Measurements from ENCODE around the gene MAGEA8.
"Not testable (repeated sequence)": the region's sequence is repeated elsewhere in the genome, so short reads cannot be mapped to it uniquely, and the experiment has no call there.

The MAGEA8 gene

DNA sequence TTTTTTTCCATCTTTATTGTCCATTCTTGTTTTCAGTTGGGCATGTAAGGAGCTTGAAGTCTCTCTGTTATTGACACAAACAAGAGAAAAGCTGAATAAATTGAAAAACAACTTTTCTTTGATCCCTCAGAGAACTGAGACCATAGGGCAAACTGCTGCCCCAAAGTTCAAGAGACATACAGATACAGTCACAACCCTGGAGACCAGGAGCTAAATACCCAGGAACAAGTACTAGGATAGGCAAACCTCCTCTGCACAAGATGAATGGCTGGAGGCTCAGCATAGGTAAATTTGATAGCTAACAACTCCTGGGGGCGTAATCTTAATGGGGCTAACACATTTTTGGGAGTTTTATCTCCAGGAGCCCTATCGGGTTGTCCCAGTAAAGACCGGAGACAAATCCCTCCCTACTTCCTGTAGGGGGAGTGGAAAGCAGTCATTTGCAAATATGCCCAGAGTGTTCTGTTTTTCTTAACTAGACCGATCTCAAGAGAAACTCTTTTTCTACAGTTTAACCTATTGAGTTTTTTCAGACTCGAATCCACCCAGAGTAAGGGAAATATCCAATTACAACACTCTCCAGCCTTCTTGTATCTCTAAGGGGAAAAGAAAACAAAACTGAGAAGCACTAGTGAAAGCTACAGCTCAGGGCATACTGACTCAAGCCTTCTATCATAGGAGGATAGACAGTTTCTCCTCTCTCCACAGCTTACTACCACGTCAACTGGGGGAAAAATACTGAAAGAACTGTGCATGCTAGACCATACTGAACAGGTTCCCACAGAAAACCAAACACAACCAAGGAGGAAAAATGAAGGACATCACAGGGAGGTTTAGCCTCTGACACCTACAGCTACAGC, 23.1 kb downstream of the MAGEA8 start:
- DNase-seq (ENCODE audit: low read depth, low spot score) = peak; percentile 44

DNA sequence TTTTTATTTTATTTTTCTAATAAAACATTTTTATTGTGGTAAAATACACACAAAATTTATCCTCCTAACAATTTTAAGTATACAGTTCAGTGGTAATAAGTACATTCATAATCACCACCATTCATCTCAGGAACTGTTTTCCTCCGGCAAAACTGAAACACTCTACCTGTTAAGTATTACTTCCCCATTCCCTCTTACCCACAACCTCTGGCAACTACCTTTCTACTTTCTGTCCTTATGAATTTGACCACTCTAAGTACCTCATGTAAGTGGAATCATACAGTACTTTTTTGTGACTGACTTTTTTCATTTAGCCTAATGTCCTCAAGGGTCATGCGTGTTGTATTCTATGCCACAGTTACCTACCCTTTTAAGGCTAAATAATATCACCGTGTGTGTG, 27.3 kb downstream of the MAGEA8 start:
- no peak for DNase-seq (ENCODE audit: low read depth, low spot score)

DNA sequence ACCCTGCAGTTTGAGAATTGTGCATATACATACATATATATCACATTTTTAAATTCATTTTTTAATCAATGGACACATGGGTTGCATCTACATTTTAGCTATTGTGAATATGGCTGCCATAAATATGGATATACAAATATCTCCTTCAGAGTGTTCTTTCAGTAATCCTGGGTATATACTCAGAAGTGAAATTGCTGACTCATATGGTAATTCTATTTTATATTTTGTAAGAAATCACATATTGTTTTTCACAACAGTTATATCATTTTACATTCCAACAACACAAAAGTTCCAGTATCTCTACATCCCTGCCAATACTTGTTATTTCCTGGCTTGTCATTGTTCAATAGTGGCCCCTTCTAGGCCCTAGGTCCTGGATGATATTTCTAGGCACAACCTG, 27.7 kb downstream of the MAGEA8 start:
- no peak for DNase-seq (ENCODE audit: low read depth, low spot score)

DNA sequence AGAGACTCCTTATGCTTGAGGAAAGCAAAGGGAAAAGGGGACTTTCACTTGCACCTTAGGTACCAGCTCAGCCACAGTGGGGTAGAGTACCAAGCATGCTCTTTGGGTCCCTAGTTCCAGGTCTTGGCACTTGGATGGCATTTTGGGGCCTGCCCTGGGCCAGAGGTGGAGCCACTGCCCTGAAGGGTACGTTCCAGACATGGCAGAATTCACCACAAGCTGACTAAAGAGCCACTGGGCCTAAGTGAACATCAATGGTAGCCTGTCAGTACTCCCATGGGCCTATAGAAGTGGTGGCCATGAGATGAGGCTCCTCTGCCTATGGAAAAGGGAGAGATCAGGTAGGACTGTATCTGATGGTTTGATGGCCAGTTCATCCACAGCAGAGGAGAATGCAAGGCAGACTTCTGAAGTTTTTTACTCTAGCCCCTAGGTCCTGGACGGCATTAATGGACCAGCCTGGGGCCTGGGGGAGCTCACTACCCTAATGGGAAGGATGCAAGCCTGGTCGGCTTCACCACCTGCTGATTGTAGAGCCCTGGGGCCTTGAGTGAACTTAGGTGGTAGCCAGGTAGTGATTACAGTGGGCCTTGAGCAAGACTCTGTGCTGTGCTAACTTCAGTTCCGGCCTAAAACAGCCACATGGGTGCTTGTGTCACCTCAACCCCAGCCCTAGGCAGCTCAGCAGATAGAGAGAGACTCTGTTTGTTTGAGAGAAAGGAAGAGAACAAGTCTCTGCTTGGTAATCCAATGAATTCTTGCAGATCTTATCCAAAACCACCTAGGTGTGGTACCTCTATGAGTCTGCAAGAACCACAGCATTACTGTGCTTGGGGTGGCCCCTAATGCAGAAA, 28.6 kb downstream of the MAGEA8 start:
- DNase-seq (ENCODE audit: low read depth, low spot score) = peak; percentile 22

DNA sequence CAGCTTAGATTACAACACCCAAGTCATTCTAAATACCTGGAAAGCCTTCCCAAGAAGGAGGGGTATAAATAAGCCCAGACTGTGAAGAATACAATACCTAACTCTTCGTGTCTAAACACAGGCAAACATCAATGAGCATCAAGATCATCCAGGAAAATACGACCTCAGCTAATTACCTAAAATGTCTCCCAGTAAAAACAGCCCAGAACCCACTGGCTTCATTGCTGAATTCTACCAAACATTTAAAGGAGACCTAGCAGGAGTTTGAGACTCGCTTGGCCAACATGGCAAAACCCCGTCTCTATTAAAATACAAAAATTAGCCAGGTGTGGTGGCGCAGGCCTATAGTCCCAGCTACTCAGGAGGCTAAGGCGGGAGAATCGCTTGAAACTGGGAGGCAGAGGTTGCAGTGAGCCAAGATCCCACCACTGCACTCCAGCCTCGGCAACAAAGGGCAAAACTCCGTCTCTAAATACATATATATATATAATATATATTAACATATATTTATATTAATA, 29.3 kb downstream of the MAGEA8 start:
- peak; percentile 33 for DNase-seq (ENCODE audit: low read depth, low spot score)

DNA sequence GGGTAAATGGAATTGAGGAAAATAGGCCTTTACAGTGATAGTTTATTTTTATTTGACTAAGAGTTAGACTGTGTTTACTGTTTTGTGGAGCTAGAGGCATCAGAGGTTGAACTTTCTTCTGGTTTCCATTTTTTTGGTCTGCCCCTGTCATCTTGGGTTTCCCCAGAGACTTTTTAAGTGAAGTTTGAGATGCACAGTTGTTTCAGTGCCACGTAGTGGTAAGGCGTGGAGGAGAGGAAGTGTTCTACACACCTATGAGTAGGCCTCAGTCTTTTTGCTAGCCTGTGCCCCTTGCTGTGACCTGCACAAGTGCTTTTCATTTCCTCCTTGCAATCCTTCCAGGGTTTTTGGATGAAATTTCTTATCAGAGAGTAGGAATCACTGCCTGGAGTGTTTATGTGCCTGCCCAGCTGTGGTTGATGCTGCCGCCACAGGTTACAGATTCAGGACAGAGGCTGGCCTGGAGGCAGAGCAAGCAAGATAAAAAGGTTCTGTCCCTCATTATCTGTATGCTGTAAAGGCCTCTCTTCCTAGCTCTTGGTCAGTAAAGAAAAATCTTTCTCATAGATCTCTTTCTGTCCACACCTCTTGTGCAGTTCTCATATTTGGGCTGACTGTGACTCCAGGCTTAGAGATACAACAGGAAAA, 35.9 kb downstream of the MAGEA8 start:
- DNase-seq (ENCODE audit: low read depth, low spot score) = peak; percentile 33

DNA sequence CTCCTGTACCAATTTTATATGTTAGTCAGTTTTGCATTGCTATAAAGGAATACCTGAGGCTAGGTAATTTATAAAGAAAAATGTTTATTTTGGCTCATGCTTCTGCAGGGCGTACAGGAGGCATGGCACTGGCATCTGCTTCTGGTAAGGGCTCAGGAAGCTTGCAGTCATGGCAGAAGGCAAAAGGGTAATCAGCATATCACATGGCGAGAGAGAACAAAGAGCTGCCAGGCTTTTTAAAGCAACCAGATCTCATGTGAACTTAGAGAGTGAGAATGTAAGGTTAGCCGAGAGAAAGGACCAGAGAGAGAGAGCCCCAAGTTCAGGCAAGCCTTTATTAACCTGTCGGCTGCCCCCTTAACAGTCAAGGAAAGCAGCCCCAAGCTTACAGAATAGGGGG, 42.9 kb downstream of the MAGEA8 start:
- not testable (repeated sequence) for DNase-seq (ENCODE audit: low read depth, low spot score)

DNA sequence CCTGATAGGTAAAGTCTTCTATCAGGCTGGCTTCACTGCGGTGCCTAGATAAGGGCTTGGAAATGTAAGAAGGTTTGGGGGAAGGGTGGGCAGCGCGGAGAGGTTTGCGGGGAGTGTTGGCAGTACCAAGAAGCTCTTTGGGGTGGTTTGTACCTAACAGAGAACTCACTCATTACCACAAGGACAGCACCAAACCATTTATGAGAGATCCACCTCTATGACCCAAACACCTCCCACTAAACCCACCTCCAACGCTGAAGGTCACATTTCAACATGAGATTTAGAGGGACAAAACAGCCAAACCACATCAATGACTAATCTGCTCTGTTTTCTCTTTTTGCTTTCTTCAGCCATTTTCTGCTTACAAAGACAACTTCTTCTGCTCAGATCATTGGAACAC, 43.5 kb downstream of the MAGEA8 start:
- DNase-seq (ENCODE audit: low read depth, low spot score) = not testable (repeated sequence)

DNA sequence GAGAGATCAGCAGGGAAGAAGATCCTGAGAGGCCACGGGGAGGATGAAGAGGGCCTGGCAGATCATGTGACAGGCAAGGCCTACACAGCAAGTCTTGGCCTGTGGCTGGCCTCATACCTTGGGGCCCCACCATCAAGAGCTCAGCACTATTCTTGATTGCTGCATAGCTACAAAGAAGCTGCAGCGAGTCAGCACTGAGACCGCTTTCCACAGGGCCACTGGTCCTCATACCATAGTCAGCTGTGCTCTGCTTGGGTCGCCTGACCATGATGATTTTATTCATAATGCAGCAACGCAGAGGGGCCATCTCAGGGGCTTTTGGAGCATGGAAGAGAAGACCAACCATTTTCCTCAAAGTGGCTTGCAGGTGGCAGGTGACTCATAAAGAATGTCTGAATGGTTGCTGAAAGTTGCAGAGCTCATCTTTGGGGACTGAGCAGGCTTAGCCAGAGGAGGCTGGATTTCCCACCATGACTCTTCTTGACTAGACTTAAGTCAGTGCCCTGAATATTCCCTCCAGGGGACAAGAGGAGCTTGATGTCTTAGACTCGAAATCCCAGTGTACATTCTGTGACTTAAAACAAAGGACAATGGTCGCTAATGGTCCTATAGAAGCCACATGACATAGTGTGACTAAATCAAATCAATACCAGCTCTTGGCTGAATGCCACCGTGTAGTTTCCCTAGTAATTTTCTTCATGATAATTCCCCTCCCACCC, 46.4 kb downstream of the MAGEA8 start:
- DNase-seq (ENCODE audit: low read depth, low spot score) = not testable (repeated sequence)

DNA sequence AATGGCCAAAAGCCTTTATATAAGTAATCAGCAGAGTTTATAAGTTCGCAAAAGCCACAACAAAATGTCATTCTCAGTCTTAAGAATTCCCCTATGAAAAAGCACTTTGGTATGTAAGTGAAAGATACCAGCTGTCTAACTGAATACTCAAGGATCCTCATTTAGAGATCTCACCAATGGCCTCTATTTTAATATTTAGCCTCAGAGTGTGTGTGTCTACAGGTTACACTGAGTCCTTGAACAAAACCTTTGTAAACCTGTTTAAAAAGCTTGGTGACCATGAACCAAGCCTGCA, 46.9 kb downstream of the MAGEA8 start:
- DNase-seq (ENCODE audit: low read depth, low spot score) = not testable (repeated sequence)

DNA sequence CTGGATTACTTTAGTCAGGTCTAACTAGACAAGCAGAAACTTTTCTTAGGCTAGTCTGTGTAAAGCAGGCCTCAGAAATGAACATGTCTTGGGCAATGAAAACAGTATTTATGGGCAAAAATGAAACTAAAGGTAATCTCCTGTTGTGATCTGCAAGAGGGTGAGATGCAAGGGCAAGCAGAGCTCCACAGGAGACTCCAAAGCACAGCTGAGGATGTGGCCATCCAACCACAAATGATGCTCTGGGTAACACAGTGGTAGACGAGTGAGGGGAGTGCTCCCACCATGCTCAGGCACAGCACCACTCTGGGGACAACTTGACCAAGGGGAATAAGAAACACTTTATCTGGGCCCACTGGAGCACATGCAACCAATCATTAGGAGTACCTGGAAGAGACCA, 47.7 kb downstream of the MAGEA8 start:
- DNase-seq (ENCODE audit: low read depth, low spot score) = not testable (repeated sequence)

DNA sequence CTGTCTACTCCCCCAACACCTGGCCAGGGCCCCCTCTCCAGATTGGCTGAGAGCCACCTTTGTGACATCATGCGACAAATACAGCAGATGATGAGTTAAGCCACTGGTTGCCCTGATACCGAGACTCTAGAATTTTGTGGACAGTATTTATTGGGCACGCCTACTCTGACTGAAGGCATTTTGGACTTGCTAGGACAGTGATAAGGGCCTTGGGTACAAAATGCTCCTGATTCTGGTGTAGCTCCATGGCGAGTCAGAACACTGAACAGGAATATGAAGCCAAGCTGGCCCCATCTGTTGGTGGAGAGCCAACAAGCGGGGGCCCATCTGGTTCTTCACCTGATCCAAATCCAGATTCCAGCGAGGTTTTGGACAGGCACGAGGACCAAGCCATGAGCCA, 48.4 kb downstream of the MAGEA8 start, which contains the start of gene HSFX4:
HSFX4 (plus strand) TSS at position 174 of the 400 bp plus-strand sequence; CDS start at position 246, 72 bp downstream.
- DNase-seq (ENCODE audit: low read depth, low spot score) = not testable (repeated sequence)

DNA sequence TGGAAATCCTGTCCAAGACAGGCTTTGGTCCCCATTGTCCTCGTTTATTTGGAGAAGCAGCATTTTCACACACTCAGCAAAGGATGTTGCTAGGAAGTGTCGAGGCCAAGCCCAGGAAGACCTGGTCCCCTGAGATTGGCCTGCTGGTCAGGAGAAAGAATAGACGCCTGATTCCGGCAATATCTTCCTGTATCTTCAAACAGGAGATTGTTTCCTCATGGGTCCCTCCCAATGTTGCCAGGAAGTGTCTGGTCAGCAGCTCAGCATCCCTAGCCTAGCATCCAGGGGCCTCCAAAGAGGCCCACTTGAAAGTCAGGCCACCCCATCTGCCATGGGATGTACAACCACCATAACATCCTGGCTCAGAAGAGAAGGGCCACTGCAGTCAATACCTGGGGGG, 50.4 kb downstream of the MAGEA8 start:
- not testable (repeated sequence) for DNase-seq (ENCODE audit: low read depth, low spot score)

DNA sequence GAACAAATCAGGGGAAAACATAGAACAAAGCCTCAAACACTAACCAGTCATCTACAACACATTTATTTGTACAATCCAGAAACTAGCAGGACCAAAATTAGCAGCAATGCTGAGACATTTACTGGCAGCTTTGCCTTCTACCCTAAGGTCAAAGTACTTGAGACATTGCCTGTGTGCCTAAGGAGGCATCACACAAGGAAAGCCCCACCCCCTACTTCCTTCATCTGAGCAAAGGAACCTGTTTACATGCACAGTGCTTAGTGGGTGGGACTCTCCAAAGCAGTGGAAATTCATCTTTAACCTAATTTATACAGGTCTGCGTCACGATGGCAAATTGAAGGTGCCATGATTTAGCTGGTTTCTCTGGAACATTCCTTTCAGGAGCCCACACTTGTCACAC, 51.2 kb downstream of the MAGEA8 start:
- DNase-seq (ENCODE audit: low read depth, low spot score) = not testable (repeated sequence)

DNA sequence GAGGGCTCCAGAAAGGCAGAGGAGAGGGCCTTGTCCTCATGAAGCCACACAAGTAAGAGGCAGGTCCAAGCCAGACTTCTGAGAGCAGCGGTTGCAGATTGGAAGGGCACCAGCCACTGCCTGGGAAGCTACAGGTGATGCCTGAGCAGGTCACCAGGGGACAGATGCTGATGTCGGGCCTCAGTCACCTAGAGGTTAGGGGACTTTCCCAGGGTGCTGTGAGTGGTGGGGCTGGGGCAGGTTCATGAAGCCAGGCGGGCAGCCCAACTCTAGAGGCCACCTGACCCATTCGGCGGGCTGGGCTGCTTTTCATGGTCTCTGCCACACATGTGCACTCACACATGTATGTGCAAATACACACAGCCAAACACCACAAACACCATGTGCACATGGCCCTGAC, 52.0 kb downstream of the MAGEA8 start:
- DNase-seq (ENCODE audit: low read depth, low spot score) = not testable (repeated sequence)

DNA sequence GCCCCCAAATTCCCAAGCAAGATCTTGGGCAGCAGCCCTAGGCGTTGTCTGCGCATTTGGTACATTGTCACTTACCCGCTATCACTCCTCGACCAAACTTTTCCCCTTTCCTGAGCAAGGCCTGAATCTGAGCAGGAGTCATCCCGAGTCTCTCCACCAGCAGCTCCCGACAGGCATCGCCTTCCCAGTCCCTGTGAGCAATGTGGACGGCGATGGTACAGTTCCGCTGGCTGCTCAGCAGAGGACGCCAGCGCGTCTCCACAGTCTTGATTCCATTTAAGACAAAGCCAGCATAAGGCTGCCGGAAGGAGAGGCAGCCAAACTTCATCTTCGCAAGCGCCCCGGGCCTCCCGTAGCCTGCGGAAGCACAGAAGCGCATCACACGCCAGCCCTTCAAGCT, 52.6 kb downstream of the MAGEA8 start:
- peak; percentile 58 for DNase-seq (ENCODE audit: low read depth, low spot score)
